H1 (cell line): Measurements from ENCODE around the gene PYY. TPM values are rescaled to one million over a fixed set of nuclear protein-coding genes. Genes with fewer than 3 reads are reported as not detected.

Source experiments
- CTCF ChIA-PET: fragments of 300-600 bp; sonication (Branson Sonifier 250); formaldehyde crosslinking; loops from one replicate; lab custom pipeline; 2021; ENCODE audit not compliant: partially characterized antibody; lab: Charles Lee
- POLR2A ChIA-PET: fragments of 300-600 bp; sonication (Branson Sonifier 250); formaldehyde crosslinking; loops from one replicate; lab custom pipeline; 2021; ENCODE audit warnings: inconsistent platforms; ENCODE audit not compliant: partially characterized antibody; lab: Charles Lee
- DNase-seq, 2 experiments: peaks; one replicate each; pipeline versions ENCODE4 v3.0.0 to v3.0.0-alpha.2; 2010 to 2022; ENCODE audit warnings: low spot score in 2 of 2, low read depth in 1 of 2, mixed read lengths in 1 of 2
- FAIRE-seq: peaks from 2 replicates; lab custom pipeline; 2011; peaks lifted over from hg19 to GRCh38; lab: Jason Lieb, UNC
- H2AFZ ChIP-seq: 2 replicates; pipeline ENCODE4 v1.8.1; 2012; ENCODE audit warnings: low read length, inconsistent platforms
- H2AK5ac ChIP-seq: 2 replicates; pipeline ENCODE4 v1.6.1; 2013; ENCODE audit warnings: low read depth, low read length
- H2BK120ac ChIP-seq: replicated peaks from 2 replicates; pipeline ENCODE3; 2013; ENCODE audit warnings: low read depth, low read length, inconsistent platforms
- H2BK12ac ChIP-seq: 2 replicates; pipeline ENCODE4 v1.6.1; 2013; ENCODE audit warnings: low read depth, low read length
- H2BK15ac ChIP-seq: 2 replicates; pipeline ENCODE4 v1.6.1; 2013; ENCODE audit warnings: low read length
- H2BK20ac ChIP-seq: 2 replicates; pipeline ENCODE4 v1.6.1; 2013; ENCODE audit warnings: low read length
- H2BK5ac ChIP-seq: 2 replicates; pipeline ENCODE4 v1.6.1; 2013; ENCODE audit warnings: low read depth, low read length
- H3K14ac ChIP-seq: 2 replicates; pipeline ENCODE4 v1.6.1; 2013; ENCODE audit warnings: inconsistent platforms; ENCODE audit not compliant: insufficient read length
- H3K18ac ChIP-seq: 2 replicates; pipeline ENCODE4 v1.6.1; 2013; ENCODE audit warnings: low read length; ENCODE audit errors: extremely low read depth
- H3K23ac ChIP-seq: 2 replicates; pipeline ENCODE4 v1.6.1; 2013; ENCODE audit warnings: inconsistent platforms; ENCODE audit not compliant: insufficient read length
- H3K23me2 ChIP-seq: 2 replicates; pipeline ENCODE4 v1.6.1; 2013; ENCODE audit warnings: low read depth, low read length
- H3K27ac ChIP-seq: 2 replicates; pipeline ENCODE4 v1.6.1; 2011; ENCODE audit warnings: low read depth, low read length, inconsistent platforms
- H3K27me3 ChIP-seq, 4 experiments: replicated peaks in 1 of 4; 1 replicate in 1 of 4; 2 replicates in 3 of 4; pipeline versions ENCODE4 v1.6.1 to v1.8.1; 2011 to 2013; ENCODE audit warnings: low read length in 3 of 4, mild to moderate bottlenecking in 3 of 4, inconsistent platforms in 2 of 4, mixed read lengths in 2 of 4, moderate library complexity in 1 of 4; ENCODE audit not compliant: control insufficient read depth in 3 of 4, insufficient read depth in 3 of 4; ENCODE audit errors: extremely low read depth in 1 of 4
- H3K36me3 ChIP-seq, 4 experiments: 2 replicates each; pipeline versions ENCODE4 v1.6.1 to v1.8.1; 2011 to 2013; ENCODE audit warnings: mild to moderate bottlenecking in 4 of 4, low read length in 3 of 4, moderate library complexity in 2 of 4, control low read depth in 1 of 4, inconsistent platforms in 1 of 4; ENCODE audit not compliant: insufficient read depth in 4 of 4, control insufficient read depth in 2 of 4
- H3K4ac ChIP-seq: replicated peaks from 2 replicates; pipeline ENCODE3; 2013; ENCODE audit warnings: low read length, low read depth, mixed read lengths, inconsistent platforms; ENCODE audit not compliant: insufficient read length
- H3K4me1 ChIP-seq, 4 experiments: replicated peaks in 1 of 4; 1 replicate in 1 of 4; 2 replicates in 3 of 4; pipeline versions ENCODE4 v1.6.1 to v1.8.1; 2011 to 2013; ENCODE audit warnings: low read length in 3 of 4, inconsistent platforms in 2 of 4, mixed read lengths in 1 of 4; ENCODE audit not compliant: insufficient read depth in 4 of 4, control insufficient read depth in 3 of 4
- H3K4me2 ChIP-seq, 2 experiments: 2 replicates each; pipeline versions ENCODE4 v1.6.1 to v1.8.1; 2011 to 2013; ENCODE audit warnings: low read depth in 2 of 2, low read length in 2 of 2, control low read depth in 1 of 2, inconsistent platforms in 1 of 2, mild to moderate bottlenecking in 1 of 2; ENCODE audit not compliant: insufficient read depth in 1 of 2
- H3K4me3 ChIP-seq, 4 experiments: fragments of 200-600, 300-600 bp in 1 of 4; sonication (generic), shearing (Covaris generic), sonication (Bioruptor Twin) in 1 of 4; 2 replicates each; pipeline versions ENCODE4 v1.5.1 to v1.8.1; 2011 to 2016; ENCODE audit warnings: low read length in 4 of 4, low read depth in 3 of 4, control low read depth in 2 of 4, inconsistent platforms in 2 of 4, mild to moderate bottlenecking in 2 of 4, mixed read lengths in 1 of 4, moderate library complexity in 1 of 4; ENCODE audit not compliant: insufficient read depth in 2 of 4; ENCODE audit errors: extremely low read depth in 1 of 4
- H3K56ac ChIP-seq: replicated peaks from 2 replicates; pipeline ENCODE3; 2013; ENCODE audit warnings: low read depth, mild to moderate bottlenecking, mixed read lengths, low read length, inconsistent platforms; ENCODE audit not compliant: insufficient read length
- H3K79me1 ChIP-seq: 2 replicates; pipeline ENCODE4 v1.6.1; 2013; ENCODE audit warnings: low read depth, low read length, control low read depth
- H3K79me2 ChIP-seq, 2 experiments: 2 replicates each; pipeline versions ENCODE4 v1.6.1 to v1.8.1; 2012 to 2013; ENCODE audit warnings: low read length in 2 of 2, mild to moderate bottlenecking in 2 of 2, inconsistent platforms in 1 of 2; ENCODE audit not compliant: insufficient read depth in 2 of 2, control insufficient read depth in 1 of 2
- H3K9ac ChIP-seq, 4 experiments: replicated peaks in 1 of 4; 1 replicate in 1 of 4; 2 replicates in 3 of 4; pipeline versions ENCODE4 v1.6.1 to v1.8.1; 2011 to 2013; ENCODE audit warnings: low read depth in 3 of 4, low read length in 3 of 4, control low read depth in 2 of 4, mild to moderate bottlenecking in 2 of 4, moderate library complexity in 2 of 4, inconsistent platforms in 1 of 4; ENCODE audit errors: extremely low read depth in 1 of 4
- H3K9me3 ChIP-seq, 2 experiments: 2 replicates each; pipeline versions ENCODE4 v1.6.1 to v1.8.1; 2012 to 2013; ENCODE audit warnings: mild to moderate bottlenecking in 2 of 2, moderate library complexity in 2 of 2, control low read depth in 1 of 2, inconsistent platforms in 1 of 2, low read depth in 1 of 2, low read length in 1 of 2, mixed read lengths in 1 of 2; ENCODE audit not compliant: insufficient read depth in 2 of 2
- H4K20me1 ChIP-seq, 2 experiments: replicated peaks in 1 of 2; 2 replicates each; pipeline versions ENCODE3 to v1.8.1; 2011 to 2013; ENCODE audit warnings: inconsistent platforms in 2 of 2, low read length in 2 of 2, mild to moderate bottlenecking in 1 of 2; ENCODE audit not compliant: insufficient read depth in 2 of 2, control insufficient read depth in 1 of 2
- H4K5ac ChIP-seq: 2 replicates; pipeline ENCODE4 v1.6.1; 2013; ENCODE audit warnings: low read length, low read depth, mixed read lengths, inconsistent platforms; ENCODE audit not compliant: insufficient read length
- H4K8ac ChIP-seq: 2 replicates; pipeline ENCODE4 v1.8.0; 2013; ENCODE audit warnings: mild to moderate bottlenecking, moderate library complexity, low read length, inconsistent platforms; ENCODE audit not compliant: insufficient read depth; ENCODE audit errors: extremely low read depth
- H4K91ac ChIP-seq: replicated peaks from 2 replicates; pipeline ENCODE3; 2013; ENCODE audit warnings: low read length, mixed read lengths, inconsistent platforms; ENCODE audit not compliant: insufficient read length
- MAFK ChIP-seq: IDR thresholded peaks from 2 replicates; pipeline ENCODE4 v1.6.1; 2012; ENCODE audit warnings: low read depth, mild to moderate bottlenecking, improper control_type of control experiment, low read length
- WGBS, 2 experiments: shearing (Covaris generic) in 1 of 2; methylation state at CpG; one replicate each; pipeline versions ENCODE4 v1.1.6 to v1.1.7; 2013 to 2015; ENCODE audit warnings: low lambda C conversion rate in 2 of 2, mixed read lengths in 2 of 2, inconsistent platforms in 1 of 2, low coverage in 1 of 2, missing lambda C conversion rate in 1 of 2; ENCODE audit not compliant: insufficient replicate concordance in 2 of 2, insufficient coverage in 1 of 2, insufficient read length in 1 of 2; ENCODE audit errors: extremely low coverage in 1 of 2, missing lambda C conversion rate in 1 of 2; 5-methylcytosine and 5-hydroxymethylcytosine counted together
- polyA plus RNA-seq, 7 experiments: library from polyadenylated mRNA; depleted of rRNA in 3 of 7; stranded (reverse) in 5 of 7; unstranded in 2 of 7; fragments of >200 nt in 5 of 7; fragments of 200-250 nt in 2 of 7; gene quantifications; 1 replicate in 5 of 7; 2 replicates in 1 of 7; 4 replicates in 1 of 7; pipeline versions ENCODE4 v1.2.1 to v1.2.3, GENCODE V29; 2011 to 2013; ENCODE audit warnings: missing spikeins in 2 of 7, mixed read lengths in 2 of 7
- total RNA-seq: library from RNA; stranded (reverse); fragmentation: NEBNext Ultra II Directional; extraction: Animal tissue kit (Norgen Biotek cat#: 25700); gene quantifications from 2 replicates; pipeline ENCODE4 v1.2.1, GENCODE V29; 2021

Gene PYY
- total and polyA plus RNA-seq, 2 of the 8 experiments (the other 6 are each of a cell fraction or from before 2014, with no cell fraction given) = 0.93 to 3.4 TPM

GRCh38 chr17:44000141-44000860, 46.6 kb upstream of the PYY start:
- Histone ChIP-seq H2BK20ac (no peak overlapping the region), H3K23ac (no peak overlapping the region), H3K4me2 (no peak overlapping the region), H2BK120ac (no peak overlapping the region), H4K91ac (no peak overlapping the region), H3K23me2 (peaks cover 9% of the 10 kb centered on the region), H3K4me1 (peaks cover 0 to 5% (median 1%) of the 10 kb centered on the region in 4 experiments; a peak in 5 of 7 replicates), H3K79me1 (no peaks in the 10 kb centered on the region), H2AFZ (no peak overlapping the region), H3K4ac (no peak overlapping the region), H4K8ac (no peak overlapping the region), H3K36me3 (no peaks in the 10 kb centered on the region), H2BK5ac (no peak overlapping the region), H2AK5ac (no peak overlapping the region; the same call in 1 of the 2 replicates), H3K9me3 (no peaks in the 10 kb centered on the region), H4K5ac (no peak overlapping the region), H4K20me1 (peaks cover 0 to 2% of the 10 kb centered on the region in 2 experiments), H2BK15ac (no peak overlapping the region), H2BK12ac (no peak overlapping the region), H3K79me2 (no peaks in the 10 kb centered on the region), H3K18ac (no peak overlapping the region), H3K27me3 (peaks cover 0 to 12% (median 11%) of the 10 kb centered on the region in 4 experiments; a peak in 6 of 7 replicates), H3K9ac (no peak overlapping the region), H3K14ac (no peak overlapping the region), H3K56ac (no peak overlapping the region), H3K4me3 (no peak overlapping the region), H3K27ac (no peak overlapping the region)
- TF ChIP-seq MAFK = no peak
- no peak for DNase-seq
- 95% methylated on average over 11 of the region's 12 CpGs; no CpG with 5 or more reads in 1 of the 2 experiments for WGBS, 2 experiments
- ChIA-PET CTCF (interaction anchor here (0.6 to 22.7 kb wide), 8 partner anchors 17 to 1667 kb away, joined by 3 to 416 read pairs (median 4); partner anchors contain the start of gene PPY), POLR2A (interaction anchor here (2.1 kb wide), 1 partner anchor 66 kb away, joined by 8 read pairs; the partner anchor contains the start of gene LSM12)
- no peak for FAIRE-seq
